Endothelial cell of umbilical vein (primary cell): Measurements from ENCODE around the gene ABCA8. TPM values are rescaled to one million over a fixed set of nuclear protein-coding genes. Genes with fewer than 3 reads are reported as not detected.

Experiments
- BruUV-seq: library from RNA; stranded (reverse); fragments of 400-500 nt; replicated peaks from 2 replicates; lab custom pipeline; 2021; lab: Mats Ljungman, UMichigan
- CTCF ChIA-PET: fragments of 300-600, 350-600 bp; sonication (Branson Sonifier 250); formaldehyde crosslinking; loops from one replicate; lab custom pipeline; 2021; ENCODE audit warnings: antibody characterized with exemption, inconsistent platforms; lab: Charles Lee
- POLR2A ChIA-PET: fragments of 300-600, 350-600 bp; sonication (Branson Sonifier 250); formaldehyde crosslinking; loops from one replicate; lab custom pipeline; 2021; ENCODE audit warnings: antibody characterized with exemption, inconsistent platforms; lab: Charles Lee
- DNase-seq: peaks from one replicate; pipeline ENCODE4 v3.0.0-alpha.2; 2011; ENCODE audit warnings: low read depth, low spot score
- FAIRE-seq: peaks from 2 replicates; lab custom pipeline; 2011; peaks lifted over from hg19 to GRCh38; lab: Jason Lieb, UNC
- H2AFZ ChIP-seq: 2 replicates; pipeline ENCODE4 v1.6.0; 2012; ENCODE audit warnings: low read depth, low read length, control low read depth, inconsistent platforms
- H3K27ac ChIP-seq: 2 replicates; pipeline ENCODE4 v1.5.1; 2011; ENCODE audit warnings: low read depth, mild to moderate bottlenecking, control low read depth, low read length, moderate library complexity; ENCODE audit not compliant: insufficient read depth
- H3K27me3 ChIP-seq, 2 experiments: 2 replicates each; pipeline versions ENCODE4 v1.6.0 to v1.6.1; 2011; ENCODE audit warnings: low read length in 2 of 2, mixed read lengths in 1 of 2; ENCODE audit not compliant: control insufficient read depth in 2 of 2, insufficient read depth in 2 of 2
- H3K36me3 ChIP-seq, 2 experiments: 2 replicates in 1 of 2; 3 replicates in 1 of 2; pipeline ENCODE4 v1.5.1; 2011; ENCODE audit warnings: low read length in 2 of 2, mild to moderate bottlenecking in 1 of 2, moderate library complexity in 1 of 2; ENCODE audit not compliant: control insufficient read depth in 2 of 2, insufficient read depth in 2 of 2; ENCODE audit errors: extremely low read depth in 1 of 2
- H3K4me1 ChIP-seq: 3 replicates; pipeline ENCODE4 v1.5.1; 2011; ENCODE audit warnings: mild to moderate bottlenecking, low read length; ENCODE audit not compliant: control insufficient read depth, insufficient read depth; ENCODE audit errors: extremely low read depth
- H3K4me2 ChIP-seq: 2 replicates; pipeline ENCODE4 v1.6.1; 2011; ENCODE audit warnings: low read length, control low read depth, mixed read lengths; ENCODE audit not compliant: insufficient read depth
- H3K4me3 ChIP-seq, 3 experiments: fragments of 200-600 bp in 1 of 3; sonication (generic), shearing (Covaris generic) in 1 of 3; replicated peaks in 1 of 3; 2 replicates each; pipeline ENCODE4 v1.5.1; 2011 to 2016; ENCODE audit warnings: control low read depth in 3 of 3, low read length in 3 of 3, mild to moderate bottlenecking in 2 of 3, inconsistent platforms in 1 of 3, low read depth in 1 of 3, moderate library complexity in 1 of 3; ENCODE audit not compliant: insufficient read depth in 1 of 3
- H3K79me2 ChIP-seq: 2 replicates; pipeline ENCODE4 v1.6.0; 2012; ENCODE audit warnings: low read length, inconsistent platforms; ENCODE audit not compliant: control insufficient read depth, insufficient read depth
- H3K9ac ChIP-seq: replicated peaks from 2 replicates; pipeline ENCODE3; 2011; ENCODE audit warnings: low read length, control low read depth; ENCODE audit not compliant: insufficient read depth; ENCODE audit errors: extremely low read depth
- H3K9me1 ChIP-seq: replicated peaks from 3 replicates; pipeline ENCODE4 v1.6.0; 2011; ENCODE audit warnings: mild to moderate bottlenecking, low read length; ENCODE audit not compliant: control insufficient read depth, insufficient read depth; ENCODE audit errors: extremely low read depth
- H3K9me3 ChIP-seq: replicated peaks from 2 replicates; pipeline ENCODE4 v1.5.1; 2012; ENCODE audit warnings: low read length, inconsistent platforms; ENCODE audit not compliant: control insufficient read depth, insufficient read depth
- H4K20me1 ChIP-seq: replicated peaks from 2 replicates; pipeline ENCODE3; 2011; ENCODE audit warnings: mild to moderate bottlenecking, low read length; ENCODE audit not compliant: control insufficient read depth, insufficient read depth; ENCODE audit errors: extremely low read depth
- CTCF ChIP-seq, 2 donors: IDR thresholded peaks; 1 replicate in 1 of 2; 2 replicates in 1 of 2; pipeline ENCODE4 v1.5.1; 2011; ENCODE audit warnings: low read length in 2 of 2, mild to moderate bottlenecking in 2 of 2, moderate library complexity in 2 of 2, control low read depth in 1 of 2, inconsistent platforms in 1 of 2, low read depth in 1 of 2; ENCODE audit not compliant: insufficient read depth in 1 of 2; ENCODE audit errors: extremely low read depth in 1 of 2
- EZH2 ChIP-seq: IDR thresholded peaks from 2 replicates; pipeline ENCODE4 v1.6.1; 2012; ENCODE audit warnings: borderline replicate concordance, low read depth, mild to moderate bottlenecking, moderate library complexity, low read length, inconsistent platforms; ENCODE audit not compliant: severe bottlenecking
- FOS ChIP-seq: IDR thresholded peaks from 2 replicates; pipeline ENCODE4 v1.6.1; 2011; ENCODE audit warnings: mild to moderate bottlenecking, low read length, moderate library complexity, borderline replicate concordance; ENCODE audit not compliant: insufficient read depth
- GATA2 ChIP-seq: IDR thresholded peaks from 2 replicates; pipeline ENCODE4 v1.7.0; 2011; ENCODE audit warnings: low read depth, mild to moderate bottlenecking, moderate library complexity, mixed read lengths, low read length; ENCODE audit not compliant: insufficient read length, insufficient read depth
- JUN ChIP-seq: IDR thresholded peaks from 2 replicates; pipeline ENCODE4 v1.6.1; 2011; ENCODE audit warnings: borderline replicate concordance, low read depth; ENCODE audit not compliant: insufficient read length, insufficient read depth
- MAX ChIP-seq: IDR thresholded peaks from 2 replicates; pipeline ENCODE4 v1.6.1; 2011; ENCODE audit not compliant: insufficient read depth, insufficient read length
- MYC ChIP-seq: IDR thresholded peaks from one replicate; pipeline ENCODE4 v1.6.1; 2011; ENCODE audit warnings: mild to moderate bottlenecking, low read depth, low read length
- POLR2A ChIP-seq: IDR thresholded peaks from 2 replicates; pipeline ENCODE4 v1.6.1; 2012; ENCODE audit warnings: low read depth, mild to moderate bottlenecking, control low read depth, low read length
- POLR2AphosphoS5 ChIP-seq: IDR thresholded peaks from 2 replicates; pipeline ENCODE4 v1.6.1; 2012; ENCODE audit warnings: low read depth, mild to moderate bottlenecking, control low read depth, low read length, moderate library complexity; ENCODE audit not compliant: insufficient read depth
- dilution Hi-C: fragments of 300-500 bp; cut with MboI; formaldehyde crosslinking; loops from one replicate; pipeline ENCODE4 v1.15.0; 2019; ENCODE audit warnings: low sequenced_read_pairs; ENCODE audit not compliant: extremely low pct_ligation_motif_present
- intact Hi-C: fragments of 100-400 bp; cut with micrococcal nuclease; formaldehyde crosslinking; loops from one replicate; pipeline ENCODE4 v1.10.0; 2022
- polyA plus RNA-seq, 4 experiments: library from polyadenylated mRNA; depleted of rRNA in 3 of 4; stranded (reverse) in 3 of 4; unstranded in 1 of 4; fragments of >200 nt; gene quantifications; 2 replicates each; pipeline versions ENCODE4 v1.2.1 to v1.2.3, GENCODE V29; 2011 to 2012; ENCODE audit warnings: missing spikeins in 1 of 4
- total RNA-seq: library from RNA; stranded (reverse); gene quantifications from 2 replicates; pipeline ENCODE4 v1.2.3, GENCODE V29; 2021

ABCA8 gene
- total and polyA plus RNA-seq, 2 donors (not counting 3 experiments of a cell fraction or from before 2014, with no cell fraction given): 0.99 to 1.7 TPM

DNA sequence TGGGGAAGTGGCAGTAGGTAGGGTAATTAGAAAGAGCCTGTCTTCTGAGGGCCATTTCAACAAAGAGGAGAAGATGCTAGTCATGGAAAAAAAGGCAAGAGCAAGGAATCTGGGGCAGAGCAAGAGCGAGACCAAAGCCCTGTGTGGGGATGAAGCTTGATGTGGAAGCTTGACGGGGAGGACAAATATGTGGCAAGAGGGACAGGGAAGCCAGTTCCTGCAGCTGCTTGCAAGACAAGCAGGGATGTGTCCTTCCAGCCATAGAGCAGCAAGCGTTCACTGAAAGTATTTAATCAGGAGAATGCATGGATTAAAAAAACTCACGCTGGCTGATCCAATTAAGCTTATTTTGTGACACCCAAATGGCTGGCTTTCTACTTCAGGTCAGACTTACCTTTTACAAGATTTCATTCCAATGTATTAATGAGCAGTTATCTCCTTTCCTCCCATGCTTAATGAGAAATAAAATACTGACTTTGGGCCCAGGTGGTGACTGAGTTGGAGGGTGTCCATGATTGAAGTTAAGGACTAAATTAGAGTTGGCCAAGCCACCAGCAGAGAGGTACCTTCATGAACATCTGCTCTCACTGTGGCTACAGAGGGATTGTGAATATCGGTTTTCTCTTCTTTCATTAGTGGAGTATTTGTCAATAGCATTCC is 76.8 kb downstream of the ABCA8 start:
- no peaks in the 10 kb centered on the region for H3K27me3 ChIP-seq
- dilution Hi-C loops (no loop called here), intact Hi-C loops (no loop called here)
- FAIRE-seq (no peak), DNase-seq (no peak)
- no peaks in the 10 kb centered on the region for H3K9me1 ChIP-seq
- H2AFZ ChIP-seq: no peak overlapping the region
- no peak overlapping the region for H3K9ac ChIP-seq
- no TSS peak for BruUV-seq
- ChIA-PET POLR2A (no interaction called here), CTCF (interaction anchor here (1.6 kb wide), 1 partner anchor 31 kb away, joined by 3 read pairs; no protein-coding TSS in a partner anchor)
- no peak overlapping the region for H3K4me3 ChIP-seq
- H3K36me3 ChIP-seq: no peaks in the 10 kb centered on the region
- no peak overlapping the region for H3K4me2 ChIP-seq
- H3K79me2 ChIP-seq: no peaks in the 10 kb centered on the region
- no peaks in the 10 kb centered on the region for H3K4me1 ChIP-seq
- TF ChIP-seq MAX (no peak), MYC (no peak), CTCF (IDR thresholded peaks at IDR 0.05; ENCODE audit: extremely low read depth in 1 of 2, insufficient read depth in 1 of 2, low read depth in 1 of 2, low read length in 2 of 2) (no peak), POLR2AphosphoS5 (no peak), JUN (no peak), FOS (no peak), EZH2 (no peak), POLR2A (no peak), GATA2 (no peak)
- no peaks in the 10 kb centered on the region for H3K9me3 ChIP-seq
- no peaks in the 10 kb centered on the region for H4K20me1 ChIP-seq
- no peak overlapping the region for H3K27ac ChIP-seq
